Measurements from ENCODE around the gene DAP. TPM values are rescaled to one million over a fixed set of nuclear protein-coding genes. Genes with fewer than 3 reads are reported as not detected.

Gene DAP
- total RNA-seq, 1 donor from 2014 or later: 117 TPM

GRCh38 chr5:10736354-10736753 lies 24.7 kb downstream of the DAP start:
- Histone ChIP-seq H3K36me3 (peaks cover 11 to 30% of the 10 kb centered on the region in 2 donors), H3K4me3 (no peak overlapping the region), H3K9me3 (peaks cover 0 to 8% of the 10 kb centered on the region in 2 donors), H3K27me3 (no peaks in the 10 kb centered on the region), H3K4me1 (no peaks in the 10 kb centered on the region), H3K27ac (no peak overlapping the region)
- DNase-seq (ENCODE audit: low spot score in 2 of 2): no peak
- intact Hi-C loops (cut with DNase I): no loop called here
- TF ChIP-seq CTCF (IDR thresholded peaks at IDR 0.05): no peak

- peaks cover 5 to 24% of the 10 kb centered on the region in 2 donors for H3K36me3 ChIP-seq
- no peaks in the 10 kb centered on the region for H3K4me1 ChIP-seq
- no peak for TF ChIP-seq CTCF (IDR thresholded peaks at IDR 0.05)
- no peaks in the 10 kb centered on the region for H3K27me3 ChIP-seq
- H3K27ac ChIP-seq: no peak overlapping the region
- no peak overlapping the region for H3K4me3 ChIP-seq
- no peak for DNase-seq (ENCODE audit: low spot score in 2 of 2)
- intact Hi-C loops (cut with DNase I): no loop called here
- peaks cover 0 to 2% of the 10 kb centered on the region in 2 donors for H3K9me3 ChIP-seq
Observed at GRCh38 chr5:10735569-10736276, 25.3 kb downstream of the DAP start.

GRCh38 chr5:10734832-10735523 lies 26.1 kb downstream of the DAP start:
- Histone ChIP-seq H3K27ac (no peak overlapping the region), H3K4me3 (no peak overlapping the region), H3K36me3 (peaks cover 3 to 18% of the 10 kb centered on the region in 2 donors), H3K9me3 (no peaks in the 10 kb centered on the region), H3K27me3 (no peaks in the 10 kb centered on the region), H3K4me1 (no peaks in the 10 kb centered on the region)
- TF ChIP-seq CTCF (IDR thresholded peaks at IDR 0.05): no peak
- no peak for DNase-seq (ENCODE audit: low spot score in 2 of 2)
- intact Hi-C loops (cut with DNase I): no loop called here

GRCh38 chr5:10734037-10734709 lies 26.9 kb downstream of the DAP start:
- Histone ChIP-seq H3K4me1 (no peaks in the 10 kb centered on the region), H3K27ac (no peak overlapping the region), H3K4me3 (no peak overlapping the region), H3K9me3 (no peaks in the 10 kb centered on the region), H3K27me3 (no peaks in the 10 kb centered on the region), H3K36me3 (peaks cover 3 to 16% of the 10 kb centered on the region in 2 donors)
- TF ChIP-seq CTCF (IDR thresholded peaks at IDR 0.05): no peak
- DNase-seq (ENCODE audit: low spot score in 2 of 2): no peak
- intact Hi-C loops (cut with DNase I): no loop called here

- H3K4me3 ChIP-seq: no peak overlapping the region
- TF ChIP-seq CTCF (IDR thresholded peaks at IDR 0.05): no peak
- no peak for DNase-seq (ENCODE audit: low spot score in 2 of 2)
- peaks cover 3 to 11% of the 10 kb centered on the region in 2 donors for H3K36me3 ChIP-seq
- H3K9me3 ChIP-seq: no peaks in the 10 kb centered on the region
- intact Hi-C loops (cut with DNase I): no loop called here
- no peak overlapping the region for H3K27ac ChIP-seq
- H3K27me3 ChIP-seq: no peaks in the 10 kb centered on the region
- no peaks in the 10 kb centered on the region for H3K4me1 ChIP-seq
Observed at GRCh38 chr5:10733426-10733825, 27.6 kb downstream of the DAP start.

Measured in ascending aorta (tissue), 2 donors.